Measurements from ENCODE around the gene SLC5A2. TPM values are rescaled to one million over a fixed set of nuclear protein-coding genes. Genes with fewer than 3 reads are reported as not detected.
"Not testable (repeated sequence)": the region's sequence is repeated elsewhere in the genome, so short reads cannot be mapped to it uniquely, and the experiment has no call there.

The SLC5A2 gene
- polyA plus RNA-seq, 1 donor, result 6.2 TPM

DNA sequence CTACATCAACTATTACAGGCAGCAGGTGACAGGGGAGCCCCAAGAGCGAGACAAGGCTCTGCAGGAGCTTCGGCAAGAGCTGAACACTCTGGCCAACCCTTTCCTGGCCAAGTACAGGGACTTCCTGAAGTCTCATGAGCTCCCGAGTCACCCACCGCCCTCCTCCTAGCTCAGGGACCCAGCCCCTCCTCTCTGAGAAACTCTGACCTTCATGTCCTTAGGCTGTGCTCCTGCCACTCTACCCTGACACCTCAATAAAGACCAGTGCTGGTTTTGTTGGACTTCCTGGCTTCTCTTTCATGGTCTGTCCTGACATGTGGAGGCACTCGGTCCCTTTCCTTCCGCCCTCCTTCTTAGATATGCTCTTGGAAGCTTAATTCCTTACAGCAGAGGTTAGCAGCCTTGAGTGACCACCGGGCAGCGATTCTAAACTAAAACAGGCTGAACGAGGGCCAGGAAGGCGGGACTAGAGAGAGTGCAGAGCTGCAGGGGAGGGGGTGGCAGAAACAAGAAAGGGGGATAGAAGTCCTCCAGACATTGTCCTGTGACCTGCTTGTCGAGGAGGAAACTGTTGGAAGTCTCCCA lies 45.7 kb downstream of the SLC5A2 start:
- DNase-seq (ENCODE audit: low read depth), result no peak

DNA sequence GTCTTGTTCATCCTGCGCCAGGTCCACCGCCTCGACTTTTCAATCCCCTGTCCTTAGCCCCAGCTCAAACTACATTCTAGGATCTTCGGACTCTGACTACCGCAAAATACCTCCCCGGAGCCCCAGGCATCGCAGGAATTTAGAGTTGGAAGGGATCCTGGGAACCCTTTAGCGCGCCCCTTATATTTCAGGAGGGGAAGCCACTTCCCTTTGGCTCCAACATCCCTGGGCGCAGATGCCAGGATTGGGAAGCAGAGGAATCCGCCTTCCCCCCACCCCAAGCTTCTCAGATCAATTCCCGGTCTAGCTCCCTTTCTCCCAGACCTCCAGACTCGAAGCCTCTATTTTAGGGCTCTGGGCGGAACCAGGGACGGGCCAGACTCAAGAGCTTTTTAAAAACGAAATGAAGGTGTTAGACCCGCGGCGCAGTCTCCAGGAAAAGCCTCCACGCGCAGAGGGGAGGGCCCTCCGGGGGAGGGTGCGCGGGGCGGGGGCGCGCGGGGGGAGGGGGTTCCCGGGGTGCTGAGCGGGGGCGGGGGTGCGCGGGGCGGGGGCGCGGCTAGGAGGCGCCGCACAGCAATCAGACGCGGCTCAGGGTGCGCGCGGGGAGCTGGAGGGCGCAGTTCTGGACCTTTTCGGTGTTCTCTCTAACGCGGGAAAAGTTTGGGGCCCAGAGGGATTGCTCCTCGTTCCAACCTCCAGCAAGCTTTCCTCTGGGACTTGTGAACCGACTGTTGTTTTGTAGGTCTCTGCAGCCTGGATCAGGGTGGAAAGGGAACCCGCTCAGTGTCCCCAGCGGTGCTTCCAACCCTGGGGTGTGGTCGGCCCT lies 46.4 kb downstream of the SLC5A2 start:
- no peak for DNase-seq (ENCODE audit: low read depth)

DNA sequence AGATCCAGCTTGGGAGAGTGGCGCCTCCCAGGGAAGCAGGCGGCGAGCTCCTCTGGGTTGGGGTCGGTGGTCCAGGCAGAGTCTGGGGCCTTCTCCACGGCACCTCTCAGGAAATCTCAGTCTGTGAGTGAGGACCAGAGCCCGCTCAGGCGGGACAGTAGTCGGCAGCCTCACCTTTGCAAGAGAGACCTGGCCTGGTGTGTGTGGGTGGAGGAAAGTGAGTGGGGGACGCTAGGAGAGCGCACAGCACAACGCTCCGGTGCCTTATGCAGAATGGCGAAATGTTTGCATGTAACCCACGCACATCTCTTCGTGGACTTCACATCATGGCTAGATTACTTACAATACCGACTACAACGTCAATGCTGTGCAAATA lies 47.0 kb downstream of the SLC5A2 start:
- no peak for DNase-seq (ENCODE audit: low read depth)

DNA sequence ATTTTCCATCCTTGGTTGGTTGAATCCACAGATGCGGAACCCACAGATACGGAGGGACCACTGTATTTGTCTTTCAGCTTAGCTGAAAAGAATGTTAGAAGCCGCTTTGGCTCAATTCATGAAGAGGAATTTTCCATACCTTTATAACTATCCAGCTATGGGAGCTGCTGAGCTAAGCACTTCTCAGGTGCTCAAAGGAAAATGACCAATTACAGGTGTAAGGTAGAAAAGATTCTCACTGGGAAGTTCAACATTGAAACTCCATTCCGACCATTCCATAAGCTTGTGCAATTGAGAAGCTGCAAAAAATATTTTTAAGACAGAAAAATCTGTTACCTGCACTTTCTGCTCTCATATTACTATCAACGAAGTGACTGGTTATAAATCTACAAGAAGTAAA lies 47.5 kb downstream of the SLC5A2 start:
- DNase-seq (ENCODE audit: low read depth), result no peak

DNA sequence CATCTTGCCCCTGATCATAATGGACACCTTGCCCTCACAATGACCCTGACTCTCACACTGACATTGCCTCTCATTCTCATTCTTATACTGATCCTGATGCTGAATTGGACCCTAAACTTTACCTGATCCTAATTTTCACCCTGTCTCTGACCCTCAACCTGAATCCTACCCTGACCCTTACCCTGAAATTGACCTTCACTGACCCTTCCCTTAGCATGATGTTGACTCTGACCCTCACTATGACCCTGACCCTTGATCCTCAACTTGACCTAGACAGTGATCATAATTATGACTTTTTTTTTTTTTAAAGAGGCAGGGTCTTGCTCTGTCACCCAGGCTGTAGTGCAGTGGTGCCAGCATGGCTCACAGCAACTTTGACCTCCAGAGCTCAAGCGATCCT lies 48.2 kb downstream of the SLC5A2 start:
- no peak for DNase-seq (ENCODE audit: low read depth)

DNA sequence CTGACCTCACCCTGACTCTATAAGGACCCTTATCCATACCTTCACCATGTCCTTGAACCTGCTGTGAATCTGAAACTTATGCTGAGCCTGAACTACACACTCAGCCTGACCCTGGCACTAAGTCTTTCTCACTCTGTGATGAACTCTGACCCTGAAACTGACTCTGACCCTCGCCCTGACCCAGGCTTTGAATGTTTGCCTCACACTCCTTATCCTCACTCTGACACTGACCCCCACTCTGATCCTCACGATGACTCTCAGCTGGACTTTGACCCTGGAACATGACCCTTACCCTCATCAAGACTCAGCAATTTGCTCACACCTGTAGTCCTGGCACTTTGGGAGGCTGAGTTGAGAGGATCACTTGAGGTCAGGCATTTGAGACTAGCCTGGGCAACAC lies 49.2 kb downstream of the SLC5A2 start:
- no peak for DNase-seq (ENCODE audit: low read depth)

DNA sequence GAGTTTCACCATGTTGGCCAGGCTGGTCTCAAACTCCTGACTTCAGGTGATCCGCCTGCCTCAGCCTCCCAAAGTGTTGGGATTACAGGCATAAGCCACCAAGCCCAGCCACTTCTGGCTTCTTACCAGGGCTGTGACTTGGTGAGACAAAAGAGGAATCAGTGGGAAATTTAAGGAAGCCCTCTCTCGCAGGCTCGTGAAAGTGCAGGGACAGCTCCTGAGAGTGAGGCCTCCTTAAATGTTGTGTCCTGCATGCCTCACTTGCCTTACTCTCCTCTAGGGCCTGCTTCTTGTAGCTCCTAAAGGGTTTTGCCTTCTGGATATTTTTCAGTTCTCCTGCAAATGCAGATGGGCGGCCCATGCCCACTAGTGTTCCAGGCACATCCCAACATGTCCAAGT lies 50.0 kb downstream of the SLC5A2 start:
- no peak for DNase-seq (ENCODE audit: low read depth)

DNA sequence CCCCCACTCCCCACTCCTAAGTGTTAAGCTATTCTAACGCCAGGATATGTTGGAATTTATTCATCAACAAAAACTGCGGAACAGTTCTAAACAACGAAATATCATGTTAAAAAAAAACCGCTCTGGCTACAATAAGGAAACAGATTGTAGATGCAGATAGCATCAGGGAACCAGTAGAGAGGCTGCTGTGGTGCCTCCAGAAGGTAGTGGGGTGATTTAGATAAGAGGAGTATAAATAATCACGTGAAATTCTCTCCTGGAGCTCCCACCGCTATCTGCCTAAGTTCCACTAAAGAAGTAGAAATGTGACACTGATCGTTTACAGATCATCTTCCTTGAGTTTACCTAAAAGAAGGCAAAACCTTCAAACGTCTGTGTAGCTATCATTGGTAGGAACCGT lies 52.8 kb downstream of the SLC5A2 start:
- DNase-seq (ENCODE audit: low read depth), result no peak

DNA sequence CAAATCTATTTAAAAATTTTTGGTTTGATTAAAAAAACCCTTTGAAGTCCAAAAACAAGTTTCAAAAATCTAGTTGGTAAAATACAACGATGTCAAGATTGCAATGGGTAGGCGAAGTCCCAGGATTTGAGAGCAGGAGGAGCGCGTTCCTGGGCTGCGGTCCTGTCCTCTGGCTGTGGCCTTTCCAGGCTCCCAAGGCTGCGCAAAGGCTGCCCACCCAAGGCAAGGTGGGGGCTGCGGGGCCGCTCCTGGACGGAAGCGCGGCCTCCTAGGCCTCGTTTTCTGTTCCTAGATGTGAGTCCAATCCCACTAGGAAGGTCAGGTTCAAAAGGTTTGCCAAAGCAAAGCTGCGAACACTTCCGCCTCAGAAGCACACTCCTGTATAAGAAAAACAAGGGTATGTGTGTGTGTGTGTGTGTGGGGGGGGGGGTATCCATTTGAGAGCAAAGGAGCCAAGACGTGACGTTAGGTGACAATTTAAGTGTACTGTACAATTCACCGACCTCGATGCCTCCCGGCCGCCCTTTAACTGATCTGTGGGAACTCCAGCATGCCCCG lies 54.0 kb downstream of the SLC5A2 start:
- no peak for DNase-seq (ENCODE audit: low read depth)

DNA sequence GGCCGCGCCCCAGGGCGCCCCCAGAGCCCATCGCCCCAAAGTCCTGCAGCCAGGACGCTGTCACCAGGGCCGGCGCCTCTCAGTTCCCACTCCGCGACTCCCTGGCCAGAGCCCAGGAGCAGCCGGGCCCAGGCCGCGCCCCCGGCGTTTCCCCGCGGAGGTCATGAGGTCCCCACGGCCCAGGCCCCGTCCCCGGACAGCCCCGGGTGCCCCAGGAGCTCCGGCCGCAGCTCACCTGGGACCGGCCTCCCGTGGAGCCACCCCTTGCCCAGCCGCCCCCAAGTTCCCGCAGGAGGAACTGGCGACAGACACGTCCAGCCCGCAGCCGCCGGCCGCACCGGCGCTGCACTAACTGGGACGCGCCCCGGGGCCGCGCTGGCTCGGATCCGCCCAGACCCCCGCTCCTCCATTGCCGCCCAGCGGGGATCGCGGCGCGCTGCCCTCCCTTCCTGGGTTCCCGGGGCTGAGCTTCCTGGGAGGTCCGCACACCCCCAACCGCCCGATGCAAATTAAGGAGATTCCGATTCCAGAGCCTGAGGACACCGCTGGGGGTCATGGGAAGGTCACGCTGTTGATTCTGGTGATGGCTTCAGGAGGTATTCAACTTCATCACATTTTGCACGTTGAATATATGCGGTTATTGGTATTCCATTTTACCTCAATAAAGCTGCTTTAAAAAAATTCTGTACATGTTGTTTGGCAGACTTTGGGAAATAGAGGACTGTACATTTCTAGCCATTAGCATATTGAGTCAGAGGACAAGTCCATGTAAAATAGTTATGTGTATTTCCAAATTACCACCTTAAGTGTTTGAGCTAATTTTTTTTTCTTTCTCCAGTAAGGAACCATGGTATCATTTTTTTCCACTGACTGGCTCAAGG lies 54.7 kb downstream of the SLC5A2 start:
- DNase-seq (ENCODE audit: low read depth), result no peak

DNA sequence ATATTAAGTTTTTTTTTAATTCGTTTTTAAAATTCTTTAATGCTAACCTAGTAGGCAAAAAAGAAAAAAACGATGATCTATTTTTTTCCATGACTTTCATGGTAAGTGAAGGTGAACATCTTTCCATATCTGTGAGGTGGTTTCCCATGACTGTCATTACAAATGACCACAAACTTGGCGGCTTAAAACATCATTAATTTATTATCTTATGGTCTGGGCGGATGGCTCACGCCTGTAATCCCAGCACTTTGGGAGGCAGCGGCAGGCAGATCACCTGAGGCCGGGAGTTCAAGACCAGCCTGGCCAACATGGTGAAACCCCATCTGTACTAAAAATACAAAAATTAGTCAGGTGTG lies 55.3 kb downstream of the SLC5A2 start:
- DNase-seq (ENCODE audit: low read depth), result not testable (repeated sequence)

DNA sequence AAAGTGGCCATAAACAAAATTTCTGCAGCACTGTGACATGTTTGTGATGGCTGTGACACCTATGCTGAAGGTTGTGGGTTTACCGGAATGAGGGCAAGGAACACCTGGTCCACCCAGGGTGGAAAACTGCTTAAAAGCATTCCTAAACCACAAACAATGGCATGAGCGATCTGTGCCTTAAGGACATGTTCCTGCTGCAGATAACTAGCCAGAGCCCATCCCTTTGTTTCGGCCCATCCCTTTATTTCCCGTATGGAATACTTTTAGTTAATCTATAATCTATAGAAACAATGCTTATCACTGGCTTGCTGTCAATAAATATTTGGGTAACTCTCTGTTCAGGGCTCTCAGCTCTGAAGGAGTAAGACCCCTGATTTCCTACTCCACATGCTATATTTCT lies 56.8 kb downstream of the SLC5A2 start:
- DNase-seq (ENCODE audit: low read depth), result not testable (repeated sequence)

Other genes with a start within 250 kb of the SLC5A2 start
- gene ITGAM, start 223.1 kb upstream of the SLC5A2 start, polyA plus RNA-seq (ENCODE audit: insufficient read length), result 3.2 TPM
- 0.81 TPM for gene ITGAX, start 127.9 kb upstream of the SLC5A2 start, polyA plus RNA-seq (ENCODE audit: insufficient read length)
- 0.78 TPM for gene ITGAD, start 89.8 kb upstream of the SLC5A2 start, polyA plus RNA-seq (ENCODE audit: insufficient read length)
- gene COX6A2, start 54.8 kb upstream of the SLC5A2 start, polyA plus RNA-seq (ENCODE audit: insufficient read length), result 334 TPM
- 2.4 TPM for gene ZNF843, start 40.3 kb upstream of the SLC5A2 start, polyA plus RNA-seq (ENCODE audit: insufficient read length)
- gene ARMC5, start 23.6 kb upstream of the SLC5A2 start, polyA plus RNA-seq (ENCODE audit: insufficient read length), result 8.2 TPM
- gene TGFB1I1, start 11.0 kb upstream of the SLC5A2 start, polyA plus RNA-seq (ENCODE audit: insufficient read length), result 105 TPM
- gene RUSF1, start 25.3 kb downstream of the SLC5A2 start, polyA plus RNA-seq (ENCODE audit: insufficient read length), result 45.5 TPM
- 12.3 TPM for gene AHSP, start 44.8 kb downstream of the SLC5A2 start, polyA plus RNA-seq (ENCODE audit: insufficient read length)

Data from forelimb muscle (tissue), 1 donor.